Sigmoid colon (tissue), 7 donors: Measurements from ENCODE around the gene SMURF2. TPM values are rescaled to one million over a fixed set of nuclear protein-coding genes. Genes with fewer than 3 reads are reported as not detected.
"Not testable (repeated sequence)": the region's sequence is repeated elsewhere in the genome, so short reads cannot be mapped to it uniquely, and the experiment has no call there.

ENCODE experiments used
- DNase-seq: peaks from one replicate; pipeline ENCODE4 v3.0.0-alpha.2; 2019
- H3K27ac ChIP-seq, 4 donors: fragments of 200-600 bp; sonication (generic); one replicate each; pipeline ENCODE4 v1.5.1; 2016 to 2019; ENCODE audit warnings: mild to moderate bottlenecking in 1 of 4
- H3K27me3 ChIP-seq, 3 donors: fragments of 200-600 bp; sonication (generic); one replicate each; pipeline ENCODE4 v1.5.1; 2019; ENCODE audit warnings: mild to moderate bottlenecking in 1 of 3
- H3K36me3 ChIP-seq, 4 donors: fragments of 200-600 bp; sonication (generic); one replicate each; pipeline ENCODE4 v1.5.1; 2016 to 2019
- H3K4me1 ChIP-seq, 4 donors: fragments of 200-600 bp; sonication (generic); one replicate each; pipeline ENCODE4 v1.5.1; 2017 to 2019
- H3K4me3 ChIP-seq, 4 donors: fragments of 200-600 bp; sonication (generic); one replicate each; pipeline ENCODE4 v1.5.1; 2017 to 2019; ENCODE audit warnings: mild to moderate bottlenecking in 2 of 4, moderate library complexity in 1 of 4
- H3K9me3 ChIP-seq, 4 donors: fragments of 200-600 bp in 3 of 4; sonication (generic) in 3 of 4; one replicate each; pipeline versions ENCODE4 v1.5.1 to v1.6.1; 2013 to 2019
- EP300 ChIP-seq, 4 donors: sonication (generic); formaldehyde crosslinking; IDR thresholded peaks; one replicate each; pipeline ENCODE4 v1.6.1; 2017; ENCODE audit warnings: antibody characterized with exemption in 4 of 4
- POLR2A ChIP-seq, 2 donors: fragments of 450-650 bp; IDR thresholded peaks; one replicate each; pipeline ENCODE4 v1.6.1; 2016; ENCODE audit warnings: antibody characterized with exemption in 2 of 2, mild to moderate bottlenecking in 2 of 2, moderate library complexity in 2 of 2
- POLR2AphosphoS5 ChIP-seq, 4 donors: sonication (generic); formaldehyde crosslinking; IDR thresholded peaks; one replicate each; pipeline ENCODE4 v1.6.1; 2017; ENCODE audit warnings: antibody characterized with exemption in 4 of 4
- WGBS, 2 donors: extraction: QIAGEN DNeasy Blood & Tissue Kit; methylation state at CpG; one replicate each; pipeline ENCODE4 v1.1.7; 2013; 5-methylcytosine and 5-hydroxymethylcytosine counted together
- intact Hi-C: fragments of 100-400 bp; cut with DNase I; formaldehyde crosslinking; loops from one replicate; pipeline ENCODE4 v1.15.1; 2023
- polyA plus RNA-seq, 3 donors: library from polyadenylated mRNA; stranded (reverse); fragments of 200-250 nt; gene quantifications; one replicate each; pipeline ENCODE4 v1.2.3, GENCODE V29; 2013
- total RNA-seq, 4 donors: library from RNA; depleted of rRNA; stranded (reverse); fragments of >200 nt; gene quantifications; one replicate each; pipeline ENCODE4 v1.1.0, GENCODE V29; 2016
- TF ChIP-seq, protein P1 (sequence below), 4 experiments: fragments of 450-650 bp in 3 of 4; fragments of 200-600 bp in 1 of 4; IDR thresholded peaks; one replicate each; pipeline ENCODE4 v1.5.1; 2016 to 2019; ENCODE audit warnings: antibody characterized with exemption in 4 of 4, mild to moderate bottlenecking in 3 of 4, moderate library complexity in 2 of 4
- donor health status: healthy with polysubstance abuse.
- donor health status: Bipolar disorder and iron deficiency.
- donor health status: healthy.

SMURF2 gene
- total and polyA plus RNA-seq, 7 donors = 5.8 to 30.2 (median 23.8) TPM

DNA sequence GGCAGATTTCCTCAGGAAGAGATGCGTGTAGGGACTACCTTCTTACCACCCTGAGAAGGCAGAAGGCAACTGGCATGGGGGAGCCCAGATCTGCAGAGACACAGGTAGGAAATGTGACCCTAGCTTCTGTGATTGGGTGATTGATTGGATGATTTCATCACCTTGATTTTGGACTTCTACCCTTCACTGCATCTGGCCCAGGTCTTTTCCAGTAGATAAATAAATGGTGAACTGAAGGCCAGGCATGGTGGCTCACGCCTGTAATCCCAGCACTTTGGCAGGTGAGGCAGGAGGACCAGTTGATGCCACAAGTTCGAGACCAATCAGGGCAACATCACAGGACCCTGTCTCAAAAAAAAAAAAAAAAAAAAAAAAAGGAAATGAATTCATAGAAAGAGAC, 14.7 kb upstream of the SMURF2 start:
- TF ChIP-seq EP300 (IDR thresholded peaks at IDR 0.05) (no peak), POLR2A (IDR thresholded peaks at IDR 0.05) (no peak), POLR2AphosphoS5 (IDR thresholded peaks at IDR 0.05) (no peak)
- TF ChIP-seq, protein P1, sequence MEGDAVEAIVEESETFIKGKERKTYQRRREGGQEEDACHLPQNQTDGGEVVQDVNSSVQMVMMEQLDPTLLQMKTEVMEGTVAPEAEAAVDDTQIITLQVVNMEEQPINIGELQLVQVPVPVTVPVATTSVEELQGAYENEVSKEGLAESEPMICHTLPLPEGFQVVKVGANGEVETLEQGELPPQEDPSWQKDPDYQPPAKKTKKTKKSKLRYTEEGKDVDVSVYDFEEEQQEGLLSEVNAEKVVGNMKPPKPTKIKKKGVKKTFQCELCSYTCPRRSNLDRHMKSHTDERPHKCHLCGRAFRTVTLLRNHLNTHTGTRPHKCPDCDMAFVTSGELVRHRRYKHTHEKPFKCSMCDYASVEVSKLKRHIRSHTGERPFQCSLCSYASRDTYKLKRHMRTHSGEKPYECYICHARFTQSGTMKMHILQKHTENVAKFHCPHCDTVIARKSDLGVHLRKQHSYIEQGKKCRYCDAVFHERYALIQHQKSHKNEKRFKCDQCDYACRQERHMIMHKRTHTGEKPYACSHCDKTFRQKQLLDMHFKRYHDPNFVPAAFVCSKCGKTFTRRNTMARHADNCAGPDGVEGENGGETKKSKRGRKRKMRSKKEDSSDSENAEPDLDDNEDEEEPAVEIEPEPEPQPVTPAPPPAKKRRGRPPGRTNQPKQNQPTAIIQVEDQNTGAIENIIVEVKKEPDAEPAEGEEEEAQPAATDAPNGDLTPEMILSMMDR (IDR thresholded peaks at IDR 0.05) = no peak
- DNase-seq = no peak
- WGBS, 2 donors = 60% methylated on average over 3 of the region's 3 CpGs
- Histone ChIP-seq H3K9me3 (no peaks in the 10 kb centered on the region), H3K4me1 (no peaks in the 10 kb centered on the region), H3K4me3 (no peak overlapping the region), H3K27me3 (no peaks in the 10 kb centered on the region), H3K36me3 (no peaks in the 10 kb centered on the region), H3K27ac (no peak overlapping the region)
- intact Hi-C loops = no loop called here

DNA sequence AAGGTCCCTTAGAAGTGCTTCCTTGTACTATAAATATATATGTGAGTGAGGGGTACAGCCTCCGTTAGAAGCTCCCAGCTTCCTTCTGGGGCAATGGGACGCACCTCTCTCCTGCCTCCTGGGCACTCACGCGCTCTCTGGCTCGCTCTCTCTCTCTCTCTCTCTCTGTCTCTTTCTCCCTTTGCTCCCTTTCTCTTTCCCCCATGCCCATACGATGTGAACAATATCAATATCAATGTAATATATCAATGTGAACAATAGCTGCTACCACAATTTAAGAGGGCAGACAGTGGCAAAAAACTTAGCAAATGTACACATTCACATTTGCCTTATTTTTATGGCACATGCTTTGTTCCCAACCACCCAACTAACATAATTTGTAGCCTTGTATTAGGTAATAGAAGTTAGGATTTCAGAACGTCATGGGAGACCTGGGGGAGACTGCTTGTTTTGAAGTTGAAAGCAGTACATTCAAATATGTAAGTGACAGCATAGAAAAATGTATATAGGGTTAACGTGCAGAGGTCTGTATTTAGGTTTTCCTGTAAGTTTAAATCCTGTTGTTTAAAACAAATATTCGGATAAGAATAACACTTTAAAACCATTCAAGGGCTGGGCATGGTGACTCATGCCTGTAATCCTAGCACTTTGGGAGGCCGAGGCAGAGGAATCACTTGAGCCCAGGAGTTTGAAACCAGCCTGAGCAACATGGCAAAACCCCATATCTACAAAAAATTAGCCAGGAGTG, 8.9 kb upstream of the SMURF2 start:
- intact Hi-C loops, H3K27ac ChIP-seq, H3K9me3 ChIP-seq, H3K4me3 ChIP-seq, DNase-seq, H3K36me3 ChIP-seq, H3K27me3 ChIP-seq, H3K4me1 ChIP-seq: not testable (repeated sequence)
- WGBS, 2 donors = 78 to 83% methylated on average over 10 of the region's 10 CpGs

DNA sequence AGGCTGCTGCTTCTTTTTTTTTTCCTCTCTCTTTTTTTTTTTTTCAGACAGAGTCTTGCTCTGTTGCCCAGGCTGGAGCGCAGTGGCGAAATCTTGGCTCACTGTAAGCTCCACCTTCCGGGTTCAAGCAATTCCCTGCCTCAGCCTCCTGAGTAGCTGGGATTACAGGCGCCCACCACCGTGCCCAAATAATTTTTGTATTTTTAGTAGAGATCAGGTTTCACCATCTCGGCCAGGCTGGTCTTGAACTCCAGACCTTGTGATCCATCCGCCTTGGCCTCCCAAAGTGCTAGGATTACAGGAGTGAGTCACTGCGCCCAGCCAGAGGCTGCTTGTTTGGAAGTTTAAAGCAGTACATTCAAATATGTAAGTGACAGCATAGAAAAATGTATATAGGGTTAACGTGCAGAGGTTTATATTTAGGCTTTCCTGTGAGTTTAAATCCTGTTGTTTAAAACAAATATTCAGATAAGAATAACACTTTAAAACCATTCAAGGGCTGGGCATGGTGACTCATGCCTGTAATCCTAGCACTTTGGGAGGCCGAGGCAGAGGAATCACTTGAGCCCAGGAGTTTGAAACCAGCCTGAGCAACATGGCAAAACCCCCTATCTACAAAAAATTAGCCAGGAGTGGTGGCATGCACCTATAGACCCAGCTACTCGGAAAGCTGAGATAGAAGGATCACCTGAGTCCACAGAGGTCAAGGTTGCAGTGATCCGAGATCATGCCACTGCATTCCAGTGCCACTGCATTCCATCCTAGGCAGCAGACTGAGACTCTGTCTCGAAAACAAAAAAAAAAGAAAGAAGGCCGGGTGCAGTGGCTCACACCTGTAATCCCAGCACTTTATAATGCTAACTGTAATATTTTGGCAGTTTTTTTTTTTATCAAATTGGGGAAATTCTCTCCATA, 6.0 kb upstream of the SMURF2 start:
- intact Hi-C loops = loop anchor here (10.0 kb wide), 1 partner anchor 467 kb away; the partner anchor contains the start of gene RGS9
- H3K36me3 ChIP-seq, H3K4me3 ChIP-seq, H3K27ac ChIP-seq, H3K4me1 ChIP-seq, DNase-seq, H3K9me3 ChIP-seq, H3K27me3 ChIP-seq: not testable (repeated sequence)
- 64 to 80% methylated on average over 14 of the region's 14 CpGs for WGBS, 2 donors

DNA sequence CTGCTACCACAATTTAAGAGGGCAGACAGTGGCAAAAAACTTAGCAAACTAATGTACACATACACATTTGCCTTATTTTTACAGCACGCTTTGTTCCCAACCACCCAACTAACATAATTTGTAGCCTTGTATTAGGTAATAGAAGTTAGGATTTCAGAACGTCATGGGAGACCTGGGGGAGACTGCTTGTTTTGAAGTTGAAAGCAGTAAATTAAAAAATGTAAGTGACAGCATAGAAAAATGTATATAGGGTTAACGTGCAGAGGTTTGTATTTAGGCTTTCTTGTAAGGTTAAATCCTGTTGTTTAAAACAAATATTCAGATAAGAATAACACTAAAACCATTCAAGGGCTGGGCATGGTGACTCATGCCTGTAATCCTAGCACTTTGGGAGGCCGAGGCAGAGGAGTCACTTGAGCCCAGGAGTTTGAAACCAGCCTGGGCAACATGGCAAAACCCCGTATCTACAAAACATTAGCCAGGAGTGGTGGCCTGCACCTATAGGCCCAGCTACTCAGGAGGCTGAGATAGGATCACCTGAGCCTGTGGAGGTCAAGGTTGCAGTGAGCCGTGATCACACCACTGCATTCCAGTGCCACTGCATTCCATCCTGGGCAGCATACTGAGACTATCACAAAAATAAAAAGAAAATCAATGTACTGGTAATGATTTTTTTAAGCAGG, 2.3 kb upstream of the SMURF2 start:
- H3K4me1 ChIP-seq = peaks cover 0 to 21% (median 18%) of the 10 kb centered on the region in 4 donors
- intact Hi-C loops = loop anchor here (5.0 to 10.0 kb wide), 2 partner anchors 157 to 470 kb away; partner anchors contain the start of genes CEP95, DDX5 and RGS9
- DNase-seq, H3K36me3 ChIP-seq, H3K27me3 ChIP-seq, H3K27ac ChIP-seq, H3K9me3 ChIP-seq, H3K4me3 ChIP-seq: not testable (repeated sequence)
- 58 to 80% methylated on average over 6 of the region's 6 CpGs for WGBS, 2 donors

DNA sequence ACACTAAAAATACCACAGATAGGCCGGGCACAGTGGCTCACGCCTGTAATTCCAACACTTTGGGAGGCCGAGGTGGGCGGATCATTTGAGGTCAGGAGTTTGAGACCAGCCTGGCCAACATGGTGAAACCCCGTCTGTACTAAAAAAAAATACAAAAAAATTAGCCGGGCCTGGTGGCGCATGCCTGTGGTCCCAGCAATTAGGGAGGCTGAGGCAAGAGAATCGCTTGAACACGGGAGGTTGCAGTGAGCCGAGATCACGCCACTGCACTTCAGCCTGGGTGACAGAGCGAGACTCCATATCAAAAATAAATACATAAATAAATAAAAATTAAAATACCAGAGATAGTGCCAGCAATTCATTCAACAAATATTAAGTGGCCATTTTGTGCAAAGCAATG, 1.7 kb upstream of the SMURF2 start:
- intact Hi-C loops = loop anchor here (5.0 to 10.0 kb wide), 2 partner anchors 157 to 471 kb away; partner anchors contain the start of genes CEP95, DDX5 and RGS9
- not testable (repeated sequence) for H3K4me3 ChIP-seq, H3K9me3 ChIP-seq, H3K36me3 ChIP-seq, DNase-seq, H3K27ac ChIP-seq, H3K27me3 ChIP-seq
- H3K4me1 ChIP-seq = peaks cover 0 to 27% (median 21%) of the 10 kb centered on the region in 4 donors
- 96 to 97% methylated on average over 12 of the region's 12 CpGs for WGBS, 2 donors

DNA sequence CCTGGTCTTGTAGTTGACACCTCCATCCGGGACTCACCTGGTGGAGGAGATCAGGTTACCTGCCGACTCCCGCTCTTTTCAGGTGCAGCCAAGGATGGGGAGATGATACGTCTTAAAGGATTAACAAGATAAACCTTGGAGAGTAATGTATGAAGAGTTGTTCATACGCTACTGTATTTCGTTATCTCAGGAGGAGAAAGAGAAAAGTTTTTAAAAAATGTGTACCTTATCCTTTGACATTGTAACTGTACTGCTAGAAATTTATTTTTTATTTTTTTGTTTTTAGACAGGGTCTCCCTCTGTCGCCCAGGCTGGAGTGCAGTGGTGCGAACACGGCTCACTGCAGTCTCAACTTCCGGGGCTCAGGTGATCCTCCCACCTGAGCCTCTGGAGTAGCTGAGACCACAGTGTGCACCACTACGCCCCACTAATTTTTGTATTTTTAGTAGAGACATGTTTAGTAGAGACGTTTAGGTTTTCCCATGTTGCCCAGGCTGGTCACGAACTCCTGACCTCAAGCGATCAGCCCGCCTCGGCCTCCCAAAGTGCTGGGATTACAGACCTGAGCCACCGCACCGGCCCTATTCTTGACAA, 764 bp upstream of the SMURF2 start:
- H3K36me3 ChIP-seq = no peaks in the 10 kb centered on the region
- H3K9me3 ChIP-seq = no peaks in the 10 kb centered on the region
- H3K4me3 ChIP-seq = peak overlapping the region; percentile 81 to 92 (median 86)
- peaks cover 0 to 37% (median 27%) of the 10 kb centered on the region in 4 donors for H3K4me1 ChIP-seq
- 51 to 63% methylated on average over 18 of the region's 18 CpGs for WGBS, 2 donors
- H3K27me3 ChIP-seq = no peaks in the 10 kb centered on the region
- no peak for TF ChIP-seq POLR2A (IDR thresholded peaks at IDR 0.05)
- TF ChIP-seq, protein P1 (IDR thresholded peaks at IDR 0.05) = peak in 1 of 4 experiments; percentile 2
- no peak for DNase-seq
- peak overlapping the region; percentile 85 to 95 (median 90) for H3K27ac ChIP-seq
- intact Hi-C loops = loop anchor here (5.0 to 10.0 kb wide), 2 partner anchors 156 to 472 kb away; partner anchors contain the start of genes CEP95, DDX5 and RGS9
